ENCODE measurements around the gene MOCOS.

Gene MOCOS

DNA sequence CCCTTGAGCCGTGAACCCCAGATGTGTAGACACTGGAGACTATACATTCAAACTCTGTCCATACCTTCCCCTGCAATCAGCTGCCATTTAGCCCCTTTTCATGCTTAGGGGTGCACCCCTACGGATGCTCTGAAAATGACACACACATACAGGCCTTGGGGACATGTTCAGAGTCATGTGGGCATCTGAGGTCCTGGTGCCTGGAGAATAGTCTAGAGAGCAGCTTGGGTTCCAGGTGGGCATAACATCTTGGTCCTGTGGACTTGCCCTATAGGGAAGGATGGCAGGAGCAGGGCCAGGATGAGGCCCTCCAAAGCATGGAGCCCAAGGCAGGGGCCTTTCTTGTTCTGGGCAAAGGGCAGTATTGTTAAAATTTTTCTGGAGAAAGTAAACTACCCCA is 100.4 kb downstream of the MOCOS start (continued):
- TF ChIP-seq TSHZ1 (tag by site-specific recombination; IDR thresholded peaks at IDR 0.05; ENCODE audit: borderline replicate concordance) = no peak

DNA sequence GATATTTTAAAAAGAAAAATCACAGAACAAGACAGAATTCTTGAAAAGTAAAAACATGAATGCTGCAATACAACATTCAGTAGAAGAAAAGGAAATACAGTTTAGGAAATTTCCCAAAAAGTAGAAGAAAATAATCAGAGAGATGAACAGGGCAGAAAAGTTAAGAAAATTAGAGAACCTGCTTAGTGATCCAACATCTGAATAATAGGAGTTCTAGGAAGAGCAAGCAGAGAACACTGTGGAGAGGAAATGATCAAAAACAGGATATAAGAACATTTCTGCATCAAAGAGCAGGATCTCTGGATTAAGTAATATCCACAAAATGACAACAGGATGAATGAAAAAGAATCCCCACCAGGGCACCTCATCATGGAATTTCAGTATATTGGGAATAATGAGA is 101.4 kb downstream of the MOCOS start:
- 0 out of 2 replicates have a peak, but pooled peaks have one; percentile 51 for TF ChIP-seq TRIM28 (IDR thresholded peaks at IDR 0.05; ENCODE audit: borderline replicate concordance, low read length)
- peak; percentile 79 for TF ChIP-seq SETDB1 (IDR thresholded peaks at IDR 0.05; ENCODE audit: insufficient read length, low read length)
- TF ChIP-seq ZNF704 (tag by site-specific recombination; IDR thresholded peaks at IDR 0.05) = no peak
- TF ChIP-seq ZNF133 (tag by site-specific recombination; IDR thresholded peaks at IDR 0.05) = peak; percentile 94
- H3K36me3 ChIP-seq (ENCODE audit: control insufficient read depth in 2 of 2, insufficient read depth in 1 of 2, low read length in 2 of 2) = no peaks in the 10 kb centered on the region
- no peaks in the 10 kb centered on the region for H3K4me1 ChIP-seq (ENCODE audit: control insufficient read depth, insufficient read depth, low read length)
- ChIA-PET CTCF (interaction anchor here (0.5 to 1.7 kb wide), 2 partner anchors 193 to 364 kb away, joined by 3 to 13 read pairs; no protein-coding TSS in a partner anchor), POLR2A (interaction anchor here (0.6 to 1.6 kb wide), 2 partner anchors 10 to 135 kb away, joined by 5 read pairs; no protein-coding TSS in a partner anchor)
- H3K9me3 ChIP-seq (ENCODE audit: control insufficient read depth, insufficient read depth, low read depth, low read length) = no peaks in the 10 kb centered on the region
- no peak overlapping the region for H3K27ac ChIP-seq (ENCODE audit: extremely low read depth, low read depth, low read length)
- H3K4me3 ChIP-seq (ENCODE audit: low read depth, low read length) = no peak overlapping the region

GRCh38 chr18:36294031-36294430 is 106.7 kb downstream of the MOCOS start:
- no peaks in the 10 kb centered on the region for H3K4me1 ChIP-seq (ENCODE audit: control insufficient read depth, insufficient read depth, low read length)
- TF ChIP-seq ZNF510 (tag by site-specific recombination; IDR thresholded peaks at IDR 0.05; ENCODE audit: insufficient replicate concordance) (no peak), ZEB2 (tag by site-specific recombination; IDR thresholded peaks at IDR 0.05) (no peak), ZNF518A (tag by site-specific recombination; conservative IDR thresholded peaks at IDR 0.05; ENCODE audit: low read depth) (no peak), ZNF133 (tag by site-specific recombination; IDR thresholded peaks at IDR 0.05) (no peak), ZIC2 (tag by site-specific recombination; IDR thresholded peaks at IDR 0.05) (no peak), ZNF416 (tag by site-specific recombination; IDR thresholded peaks at IDR 0.05) (no peak), ZNF514 (tag by site-specific recombination; IDR thresholded peaks at IDR 0.05) (no peak), SALL2 (tag by site-specific recombination; IDR thresholded peaks at IDR 0.05; ENCODE audit: borderline replicate concordance) (no peak), KLF10 (tag by site-specific recombination; IDR thresholded peaks at IDR 0.05) (no peak), ZNF239 (tag by site-specific recombination; IDR thresholded peaks at IDR 0.05) (no peak), YY2 (tag by site-specific recombination; IDR thresholded peaks at IDR 0.05) (no peak), MEIS1 (CRISPR knock-in tag; IDR thresholded peaks at IDR 0.05; ENCODE audit: borderline replicate concordance) (no peak), ZNF266 (tag by site-specific recombination; IDR thresholded peaks at IDR 0.05; ENCODE audit: low read depth) (no peak), GLIS1 (tag by site-specific recombination; IDR thresholded peaks at IDR 0.05) (no peak)
- H3K27ac ChIP-seq (ENCODE audit: extremely low read depth, low read depth, low read length) = no peak overlapping the region
- no peak overlapping the region for H3K4me3 ChIP-seq (ENCODE audit: low read depth, low read length)
- H3K36me3 ChIP-seq (ENCODE audit: control insufficient read depth in 2 of 2, insufficient read depth in 1 of 2, low read length in 2 of 2) = no peaks in the 10 kb centered on the region
- no peaks in the 10 kb centered on the region for H3K9me3 ChIP-seq (ENCODE audit: control insufficient read depth, insufficient read depth, low read depth, low read length)
- ChIA-PET POLR2A (no interaction called here), CTCF (interaction anchor here (0.7 to 1.8 kb wide), 4 partner anchors 8 to 245 kb away, joined by 3 to 7 read pairs (median 4); no protein-coding TSS in a partner anchor)
